Activated naive CD8-positive, alpha-beta T cell treated with anti-CD3 and anti-CD28 coated beads, Interleukin-2, amount 10 ng/mL, durations not matched to agents 7 days and 5 days (primary cell): ENCODE measurements around the gene WDR90. TPM values are rescaled to one million over a fixed set of nuclear protein-coding genes. Genes with fewer than 3 reads are reported as not detected.

ENCODE experiments used
- ATAC-seq: fragments of 150-1000 bp; cut with Tn5 transposase; one replicate; pipeline ENCODE4 v1.10.0; 2021; ENCODE audit warnings: low read depth, moderate library complexity
- POLR2A ChIA-PET: fragments of 350-600 bp; sonication (Branson Sonifier 250); formaldehyde crosslinking; loops from one replicate; lab custom pipeline; 2021; ENCODE audit warnings: antibody characterized with exemption; lab: Charles Lee
- DNase-seq: peaks from one replicate; pipeline ENCODE4 v3.0.0; 2021
- H3K27ac Mint-ChIP-seq: one replicate; pipeline ENCODE4 v1.8.0; 2022; ENCODE audit warnings: mild to moderate bottlenecking, mixed read lengths
- H3K27me3 Mint-ChIP-seq: one replicate; pipeline ENCODE4 v1.8.0; 2022; ENCODE audit warnings: mild to moderate bottlenecking, moderate library complexity, mixed read lengths
- H3K36me3 Mint-ChIP-seq: one replicate; pipeline ENCODE4 v1.8.0; 2021; ENCODE audit warnings: mild to moderate bottlenecking, mixed read lengths
- H3K4me1 Mint-ChIP-seq: one replicate; pipeline ENCODE4 v1.8.0; 2021; ENCODE audit warnings: mixed read lengths
- H3K4me3 Mint-ChIP-seq: one replicate; pipeline ENCODE4 v1.8.0; 2022; ENCODE audit warnings: mild to moderate bottlenecking, moderate library complexity, mixed read lengths
- H3K9me3 Mint-ChIP-seq: one replicate; pipeline ENCODE4 v1.8.0; 2021; ENCODE audit warnings: mixed read lengths
- total RNA-seq, 2 experiments: library from RNA; stranded (reverse); gene quantifications; one replicate each; pipeline ENCODE4 v1.2.3, GENCODE V29; 2021

Gene WDR90
- total RNA-seq, 2 experiments from 2014 or later, result 73.2 to 79.1 TPM

GRCh38 chr16:649631-650030 is 466 bp downstream of the WDR90 start:
- peak overlapping the region; percentile 76 for H3K4me3 Mint-ChIP-seq
- no peaks in the 10 kb centered on the region for H3K27me3 Mint-ChIP-seq
- POLR2A ChIA-PET, result interaction anchor here (0.8 to 3.1 kb wide), 8 partner anchors 10 to 62 kb away, joined by 3 to 13 read pairs (median 6); partner anchors contain the start of genes JMJD8, METTL26, RHOT2 and STUB1
- no peak overlapping the region for H3K27ac Mint-ChIP-seq
- H3K4me1 Mint-ChIP-seq, result peaks cover 3% of the 10 kb centered on the region
- no peaks in the 10 kb centered on the region for H3K9me3 Mint-ChIP-seq
- no peaks in the 10 kb centered on the region for H3K36me3 Mint-ChIP-seq
- DNase-seq (no peak), ATAC-seq (peak; percentile 21)

- Mint-ChIP-seq H3K4me3 (no peak overlapping the region), H3K36me3 (no peaks in the 10 kb centered on the region), H3K27ac (no peak overlapping the region), H3K4me1 (no peaks in the 10 kb centered on the region), H3K27me3 (no peaks in the 10 kb centered on the region), H3K9me3 (no peaks in the 10 kb centered on the region)
- ATAC-seq (no peak), DNase-seq (no peak)
- POLR2A ChIA-PET, result no interaction called here
These were observed 2.7 kb downstream of the WDR90 start for GRCh38 chr16:651844-652243.

GRCh38 chr16:652454-653305 is 3.5 kb downstream of the WDR90 start:
- Mint-ChIP-seq H3K36me3 (no peaks in the 10 kb centered on the region), H3K4me1 (no peaks in the 10 kb centered on the region), H3K27me3 (no peaks in the 10 kb centered on the region), H3K4me3 (no peak overlapping the region), H3K27ac (no peak overlapping the region), H3K9me3 (no peaks in the 10 kb centered on the region)
- POLR2A ChIA-PET, result interaction anchor here (1.5 kb wide), 1 partner anchor 26 kb away, joined by 3 read pairs; no protein-coding TSS in a partner anchor
- DNase-seq (no peak), ATAC-seq (no peak)

- Mint-ChIP-seq H3K9me3 (no peaks in the 10 kb centered on the region), H3K36me3 (no peaks in the 10 kb centered on the region), H3K27ac (no peak overlapping the region), H3K27me3 (no peaks in the 10 kb centered on the region), H3K4me3 (no peak overlapping the region), H3K4me1 (no peaks in the 10 kb centered on the region)
- no peak for ATAC-seq
- POLR2A ChIA-PET, result interaction anchor here (1.5 kb wide), 1 partner anchor 25 kb away, joined by 3 read pairs; no protein-coding TSS in a partner anchor
- DNase-seq, result no peak
These were observed 4.9 kb downstream of the WDR90 start for GRCh38 chr16:654034-654433.

- H3K27me3 Mint-ChIP-seq, result no peaks in the 10 kb centered on the region
- H3K27ac Mint-ChIP-seq, result no peak overlapping the region
- POLR2A ChIA-PET, result no interaction called here
These were observed 8.3 kb downstream of the WDR90 start for GRCh38 chr16:657487-657886.

GRCh38 chr16:658679-659571 is 9.8 kb downstream of the WDR90 start:
- Mint-ChIP-seq H3K27me3 (no peaks in the 10 kb centered on the region), H3K9me3 (no peaks in the 10 kb centered on the region), H3K27ac (peak overlapping the region; percentile 42), H3K4me3 (no peak overlapping the region), H3K36me3 (peaks cover 2% of the 10 kb centered on the region), H3K4me1 (peaks cover 2% of the 10 kb centered on the region)
- ATAC-seq, result no peak
- POLR2A ChIA-PET, result interaction anchor here (1.0 to 1.2 kb wide), 2 partner anchors 8 to 126 kb away, joined by 3 read pairs; no protein-coding TSS in a partner anchor
- no peak for DNase-seq

More at GRCh38 chr16:657487-657886, 8.3 kb downstream of the WDR90 start:
- Mint-ChIP-seq H3K4me1 (peaks cover 2% of the 10 kb centered on the region), H3K4me3 (no peak overlapping the region), H3K9me3 (no peaks in the 10 kb centered on the region), H3K36me3 (no peaks in the 10 kb centered on the region)
- no peak for ATAC-seq
- no peak for DNase-seq

GRCh38 chr16:659618-660017 is 10.5 kb downstream of the WDR90 start:
- ATAC-seq, result no peak
- Mint-ChIP-seq H3K36me3 (peaks cover 2% of the 10 kb centered on the region), H3K4me3 (no peak overlapping the region), H3K27ac (no peak overlapping the region), H3K27me3 (no peaks in the 10 kb centered on the region), H3K9me3 (no peaks in the 10 kb centered on the region), H3K4me1 (peaks cover 2% of the 10 kb centered on the region)
- POLR2A ChIA-PET, result interaction anchor here (1.0 to 1.2 kb wide), 2 partner anchors 9 to 125 kb away, joined by 3 read pairs; no protein-coding TSS in a partner anchor
- DNase-seq, result no peak

- ATAC-seq (no peak), DNase-seq (no peak)
- POLR2A ChIA-PET, result interaction anchor here (1.0 to 1.2 kb wide), 2 partner anchors 9 to 125 kb away, joined by 3 read pairs; no protein-coding TSS in a partner anchor
- Mint-ChIP-seq H3K27me3 (no peaks in the 10 kb centered on the region), H3K4me3 (no peak overlapping the region), H3K9me3 (no peaks in the 10 kb centered on the region), H3K27ac (no peak overlapping the region), H3K36me3 (peaks cover 2% of the 10 kb centered on the region), H3K4me1 (peaks cover 2% of the 10 kb centered on the region)
These were observed 10.9 kb downstream of the WDR90 start for GRCh38 chr16:660132-660458.

GRCh38 chr16:660459-661183 is 11.5 kb downstream of the WDR90 start:
- peak; percentile 75 for DNase-seq
- POLR2A ChIA-PET, result interaction anchor here (1.0 to 1.2 kb wide), 2 partner anchors 10 to 124 kb away, joined by 3 read pairs; no protein-coding TSS in a partner anchor
- H3K36me3 Mint-ChIP-seq, result peaks cover 2% of the 10 kb centered on the region
- H3K4me1 Mint-ChIP-seq, result peaks cover 2% of the 10 kb centered on the region
- H3K9me3 Mint-ChIP-seq, result no peaks in the 10 kb centered on the region
- H3K4me3 Mint-ChIP-seq, result no peak overlapping the region
- no peaks in the 10 kb centered on the region for H3K27me3 Mint-ChIP-seq
- H3K27ac Mint-ChIP-seq, result no peak overlapping the region
- ATAC-seq, result peak; percentile 43

GRCh38 chr16:661184-661821 is 12.1 kb downstream of the WDR90 start:
- no peak overlapping the region for H3K4me3 Mint-ChIP-seq
- ATAC-seq, result no peak
- H3K27ac Mint-ChIP-seq, result no peak overlapping the region

GRCh38 chr16:662095-662494 is 12.9 kb downstream of the WDR90 start:
- ATAC-seq (no peak), DNase-seq (no peak)
- Mint-ChIP-seq H3K27ac (no peak overlapping the region), H3K36me3 (peaks cover 2% of the 10 kb centered on the region), H3K9me3 (no peaks in the 10 kb centered on the region), H3K4me3 (no peak overlapping the region), H3K27me3 (no peaks in the 10 kb centered on the region), H3K4me1 (peaks cover 2% of the 10 kb centered on the region)
- POLR2A ChIA-PET, result interaction anchor here (0.7 to 1.2 kb wide), 2 partner anchors 11 to 13 kb away, joined by 3 read pairs; partner anchors contain the start of gene WDR90

More at GRCh38 chr16:661184-661821, 12.1 kb downstream of the WDR90 start:
- Mint-ChIP-seq H3K27me3 (no peaks in the 10 kb centered on the region), H3K9me3 (no peaks in the 10 kb centered on the region), H3K4me1 (peaks cover 2% of the 10 kb centered on the region), H3K36me3 (peaks cover 2% of the 10 kb centered on the region)
- no peak for DNase-seq
- POLR2A ChIA-PET, result interaction anchor here (1.2 kb wide), 1 partner anchor 12 kb away, joined by 3 read pairs; the partner anchor contains the start of gene WDR90

- H3K4me3 Mint-ChIP-seq, result no peak overlapping the region
- peaks cover 2% of the 10 kb centered on the region for H3K36me3 Mint-ChIP-seq
- no peaks in the 10 kb centered on the region for H3K9me3 Mint-ChIP-seq
- no peak for ATAC-seq
- POLR2A ChIA-PET, result interaction anchor here (0.7 to 1.2 kb wide), 2 partner anchors 12 to 13 kb away, joined by 3 read pairs; partner anchors contain the start of gene WDR90
- H3K27ac Mint-ChIP-seq, result no peak overlapping the region
- no peaks in the 10 kb centered on the region for H3K27me3 Mint-ChIP-seq
- DNase-seq, result no peak
- H3K4me1 Mint-ChIP-seq, result peaks cover 2% of the 10 kb centered on the region
These were observed 13.4 kb downstream of the WDR90 start for GRCh38 chr16:662597-662996.
